ENCODE data around the gene FAR1.

GRCh38 chr11:13728076-13728475 lies 59.6 kb downstream of the FAR1 start:
- TF ChIP-seq POLR2A (IDR thresholded peaks at IDR 0.05), result no peak
- no peak for TF ChIP-seq CTCF (IDR thresholded peaks at IDR 0.05)
